ENCODE measurements around the gene FAM98B. TPM values are rescaled to one million over a fixed set of nuclear protein-coding genes. Genes with fewer than 3 reads are reported as not detected.

Gene FAM98B
- total RNA-seq, 1 experiment from 2014 or later: 20.5 TPM

DNA sequence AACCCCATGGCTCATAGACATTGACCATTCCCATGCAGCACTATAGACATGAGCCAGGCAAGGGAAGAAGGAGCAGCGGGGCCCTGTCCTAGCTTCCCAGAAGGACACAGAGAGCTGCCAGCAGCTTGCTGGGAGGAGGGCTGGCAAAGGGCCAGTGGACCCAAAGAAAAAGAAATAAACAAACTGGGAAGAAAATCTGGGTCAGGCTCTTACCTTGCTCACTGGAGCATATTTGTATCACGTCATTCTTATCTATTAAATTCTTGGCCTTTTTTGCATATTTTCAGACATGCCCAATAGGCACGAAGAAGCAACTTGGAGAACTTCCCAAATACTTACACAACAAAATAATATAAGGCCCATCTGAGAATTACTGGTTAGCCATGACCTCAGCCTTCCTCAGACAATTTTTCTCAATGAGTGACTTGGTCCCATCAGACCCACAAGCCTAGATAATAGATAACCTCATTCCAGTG lies 82.3 kb downstream of the FAM98B start:
- H3K4me1 Mint-ChIP-seq (ENCODE audit: low read depth, unreplicated experiment): peaks cover 8% of the 10 kb centered on the region
- no peaks in the 10 kb centered on the region for H3K27me3 Mint-ChIP-seq (ENCODE audit: unreplicated experiment)
- H3K9me3 Mint-ChIP-seq (ENCODE audit: low read depth, unreplicated experiment): no peaks in the 10 kb centered on the region
- TF ChIP-seq, protein P1, sequence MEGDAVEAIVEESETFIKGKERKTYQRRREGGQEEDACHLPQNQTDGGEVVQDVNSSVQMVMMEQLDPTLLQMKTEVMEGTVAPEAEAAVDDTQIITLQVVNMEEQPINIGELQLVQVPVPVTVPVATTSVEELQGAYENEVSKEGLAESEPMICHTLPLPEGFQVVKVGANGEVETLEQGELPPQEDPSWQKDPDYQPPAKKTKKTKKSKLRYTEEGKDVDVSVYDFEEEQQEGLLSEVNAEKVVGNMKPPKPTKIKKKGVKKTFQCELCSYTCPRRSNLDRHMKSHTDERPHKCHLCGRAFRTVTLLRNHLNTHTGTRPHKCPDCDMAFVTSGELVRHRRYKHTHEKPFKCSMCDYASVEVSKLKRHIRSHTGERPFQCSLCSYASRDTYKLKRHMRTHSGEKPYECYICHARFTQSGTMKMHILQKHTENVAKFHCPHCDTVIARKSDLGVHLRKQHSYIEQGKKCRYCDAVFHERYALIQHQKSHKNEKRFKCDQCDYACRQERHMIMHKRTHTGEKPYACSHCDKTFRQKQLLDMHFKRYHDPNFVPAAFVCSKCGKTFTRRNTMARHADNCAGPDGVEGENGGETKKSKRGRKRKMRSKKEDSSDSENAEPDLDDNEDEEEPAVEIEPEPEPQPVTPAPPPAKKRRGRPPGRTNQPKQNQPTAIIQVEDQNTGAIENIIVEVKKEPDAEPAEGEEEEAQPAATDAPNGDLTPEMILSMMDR (IDR thresholded peaks at IDR 0.05; ENCODE audit: unreplicated experiment): no peak
- H3K27ac Mint-ChIP-seq (ENCODE audit: unreplicated experiment): no peak overlapping the region
- CTCF ChIA-PET: no interaction called here
- no peaks in the 10 kb centered on the region for H3K36me3 Mint-ChIP-seq (ENCODE audit: insufficient read depth, unreplicated experiment)
- DNase-seq: no peak
- intact Hi-C loops (cut with micrococcal nuclease; ENCODE audit: unreplicated experiment): no loop called here
- no peak overlapping the region for H3K4me3 Mint-ChIP-seq (ENCODE audit: low read depth, unreplicated experiment)
- BruUV-seq (replicated peaks): no TSS peak

Other genes starting within 250 kb of the FAM98B start
- gene SPRED1, start 201.3 kb upstream of the FAM98B start, total RNA-seq (2022): 16.1 and 16.4 TPM in 2 replicates
- 9.0 and 15.1 TPM in 2 replicates for gene RASGRP1, start 110.7 kb downstream of the FAM98B start, total RNA-seq (2022)